Measurements from ENCODE around the gene MARCOL.

MARCOL gene

DNA sequence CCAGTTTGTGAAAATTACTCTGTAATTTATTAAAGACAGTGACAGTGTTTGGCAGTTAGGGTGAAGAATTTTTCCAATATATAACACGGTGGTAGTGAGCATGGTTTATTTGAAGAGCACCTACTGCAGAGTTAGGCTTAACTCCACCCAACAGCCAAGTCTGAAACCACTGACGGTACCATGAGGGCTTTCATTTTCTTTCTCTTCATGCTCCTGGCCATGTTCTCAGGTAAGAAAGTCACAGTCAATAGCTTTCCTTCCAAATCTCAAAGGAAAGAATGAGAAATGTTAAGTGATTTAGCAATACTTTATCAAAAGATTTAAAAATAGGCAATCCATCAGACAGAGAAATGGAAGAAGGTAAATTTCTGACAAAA, at the start of gene MARCOL:
Gene MARCOL, plus strand, starts transcription at position 108 of the 377 bp plus-strand sequence. Its CDS starts 73 bp downstream, at position 181.
- DNase-seq: no peak

GRCh38 chr5:148191010-148191409, 47.3 kb upstream of the MARCOL start:
- DNase-seq: no peak

DNA sequence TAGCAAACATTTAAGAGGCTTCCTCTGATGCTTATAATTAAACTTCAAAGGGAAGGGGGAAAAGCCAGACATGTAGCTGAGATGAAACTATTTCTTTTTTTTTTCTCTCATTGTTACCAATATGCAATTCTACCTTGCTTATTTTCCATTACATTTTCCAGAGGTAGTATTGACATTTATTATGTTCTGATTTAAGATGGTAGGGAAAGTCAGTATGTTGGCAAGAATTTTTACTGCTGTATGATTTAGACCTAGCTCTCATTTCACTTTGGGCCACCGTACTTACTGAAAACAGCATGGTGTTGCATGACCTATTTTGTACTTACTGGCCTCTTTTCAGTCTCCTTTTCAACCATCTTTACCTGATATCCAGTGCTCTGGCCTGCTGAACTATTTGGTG, 45.1 kb upstream of the MARCOL start:
- DNase-seq: no peak

GRCh38 chr5:148201151-148201550, 37.2 kb upstream of the MARCOL start:
- DNase-seq: no peak

GRCh38 chr5:148202531-148203203, 35.7 kb upstream of the MARCOL start, which contains the start of gene SPINK6:
TSS of gene SPINK6 (plus strand) at chr5:148203042. CDS start at chr5:148203097, 55 bp downstream.
- DNase-seq: no peak

- DNase-seq: no peak
These were observed 33.1 kb upstream of the MARCOL start for GRCh38 chr5:148205044-148205806.

DNA sequence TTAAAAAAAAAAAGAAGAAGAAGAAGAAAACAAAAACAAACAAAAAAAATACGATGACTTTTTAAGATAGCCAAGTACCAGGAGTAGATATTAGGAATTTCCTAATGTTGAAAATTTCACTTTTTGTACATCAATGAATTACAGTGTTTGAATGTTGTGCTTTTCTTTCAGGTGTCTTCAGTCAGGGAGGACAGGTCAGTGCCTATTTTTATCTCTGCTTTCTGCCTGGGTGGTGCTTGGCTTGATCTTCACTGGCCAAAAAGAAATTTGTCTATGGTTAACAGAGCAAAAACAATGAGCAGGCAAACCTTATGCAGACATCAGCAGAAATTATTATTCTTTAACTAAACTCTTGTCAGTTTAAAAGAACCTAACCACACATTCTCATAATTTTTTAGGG, 32.5 kb upstream of the MARCOL start:
- no peak for DNase-seq

- DNase-seq: no peak
These were observed 31.7 kb upstream of the MARCOL start for GRCh38 chr5:148206620-148207019.

GRCh38 chr5:148208226-148208625, 30.1 kb upstream of the MARCOL start:
- DNase-seq: no peak

GRCh38 chr5:148209151-148209770, 29.1 kb upstream of the MARCOL start:
- no peak for DNase-seq

DNA sequence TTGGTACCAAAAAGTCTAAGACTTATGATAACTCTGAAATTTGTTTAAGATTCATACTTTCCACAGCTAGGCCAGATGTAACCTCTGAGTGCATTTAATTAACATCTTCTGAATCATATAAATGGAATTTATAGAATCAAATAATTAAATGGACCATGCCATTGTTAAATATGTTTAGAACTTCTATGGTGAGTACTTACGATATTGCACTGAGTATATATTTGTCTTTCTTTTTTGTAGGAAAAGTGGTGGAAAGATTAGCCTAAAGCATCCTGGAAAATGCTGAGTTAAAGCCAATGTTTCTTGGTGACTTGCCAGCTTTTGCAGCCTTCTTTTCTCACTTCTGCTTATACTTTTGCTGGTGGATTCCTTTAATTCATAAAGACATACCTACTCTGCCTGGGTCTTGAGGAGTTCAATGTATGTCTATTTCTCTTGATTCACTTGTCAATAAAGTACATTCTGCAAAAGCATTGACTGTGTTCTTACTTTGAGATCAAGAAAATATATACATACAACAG, 23.6 kb upstream of the MARCOL start:
- DNase-seq: no peak

DNA sequence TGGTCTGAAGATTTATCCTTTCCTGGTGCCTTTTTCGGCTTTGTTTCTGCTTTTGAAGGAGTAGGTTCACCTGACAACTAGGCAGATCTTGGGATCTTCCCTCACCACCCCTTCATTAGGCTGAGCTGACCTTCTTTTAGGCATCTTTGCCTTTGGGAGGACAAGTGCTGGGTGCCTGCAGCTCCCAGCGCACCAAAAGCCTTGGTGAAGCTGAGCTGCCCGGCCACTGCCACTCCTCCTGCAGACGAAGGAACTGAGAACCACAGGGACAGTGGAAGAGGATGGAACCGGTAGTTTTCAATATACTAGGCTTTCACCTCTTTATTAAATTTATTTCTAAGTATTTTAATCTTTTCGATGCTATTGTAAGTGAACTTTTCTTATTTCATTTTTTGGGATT, 16.8 kb upstream of the MARCOL start:
- DNase-seq: no peak

GRCh38 chr5:148224117-148224742, 14.1 kb upstream of the MARCOL start:
- DNase-seq: no peak

DNA sequence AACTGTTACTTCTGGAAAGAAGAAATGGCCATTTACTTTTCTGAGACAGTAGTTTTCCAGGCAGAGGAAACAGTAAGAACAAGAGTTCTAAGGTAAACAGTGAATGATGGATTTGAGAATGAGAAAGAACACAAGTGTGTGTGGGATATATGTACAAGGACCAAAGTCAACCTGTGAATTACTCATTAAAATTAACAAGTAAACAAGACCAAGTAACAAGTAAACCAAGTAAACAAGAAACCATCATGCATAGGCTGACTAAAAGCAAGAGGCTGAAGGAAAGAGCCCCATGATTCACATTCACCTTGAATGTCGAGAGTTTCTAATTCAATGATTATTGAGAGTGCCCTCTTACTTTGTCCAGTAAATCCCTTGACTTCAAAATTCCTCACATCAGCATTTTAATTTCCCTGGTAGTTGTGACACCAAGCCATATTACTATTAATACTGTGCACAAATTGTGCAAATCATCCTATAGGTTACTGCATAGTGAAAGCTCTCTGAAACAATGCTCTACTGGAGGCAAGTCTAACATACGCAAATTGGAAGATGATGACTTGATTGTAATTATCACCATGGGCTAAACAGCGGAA, 9.8 kb upstream of the MARCOL start:
- no peak for DNase-seq

DNA sequence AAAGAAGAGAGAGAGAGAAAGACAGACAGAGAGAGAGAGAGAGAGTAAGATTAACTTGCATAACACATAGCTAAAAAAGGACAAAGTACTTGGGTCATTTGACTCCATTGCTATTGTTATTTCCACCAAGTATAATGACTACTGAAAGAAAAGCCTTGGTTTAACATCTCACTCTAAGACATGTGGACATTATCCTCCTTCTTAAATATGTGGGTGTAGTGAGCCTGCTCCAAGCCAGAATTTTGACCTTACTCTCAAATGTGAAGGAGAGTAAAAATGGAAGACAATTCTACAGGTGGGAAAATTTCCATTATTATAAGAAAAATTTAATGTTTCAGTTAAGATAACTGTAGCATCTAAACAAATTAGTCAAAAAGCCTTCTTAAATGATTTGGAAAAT, 8.5 kb upstream of the MARCOL start:
- DNase-seq: no peak

DNA sequence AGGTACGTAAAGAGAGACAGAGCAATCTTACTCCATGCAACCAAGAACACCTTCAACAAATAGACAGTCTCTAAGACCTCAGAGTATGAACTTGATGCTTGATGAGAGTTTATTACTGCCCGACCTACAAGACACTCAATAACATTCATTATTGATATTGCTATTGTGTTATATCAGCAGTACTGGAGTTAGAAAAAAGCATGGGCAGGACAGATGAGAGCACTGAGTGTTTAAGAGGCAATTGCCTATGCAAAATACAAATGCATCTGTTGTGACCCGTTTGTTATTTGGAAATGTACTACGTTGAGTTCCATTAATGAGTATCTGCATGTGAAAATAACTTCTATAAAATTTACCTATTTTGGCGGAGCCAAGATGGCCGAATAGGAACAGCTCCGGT, 8.1 kb upstream of the MARCOL start:
- DNase-seq: no peak

- no peak for DNase-seq
These were observed 424 bp upstream of the MARCOL start for GRCh38 chr5:148237785-148238417.

GRCh38 chr5:148248894-148249293, 10.6 kb downstream of the MARCOL start:
- DNase-seq: no peak

- DNase-seq: no peak
These were observed 17.1 kb downstream of the MARCOL start for GRCh38 chr5:148255456-148255855.

DNA sequence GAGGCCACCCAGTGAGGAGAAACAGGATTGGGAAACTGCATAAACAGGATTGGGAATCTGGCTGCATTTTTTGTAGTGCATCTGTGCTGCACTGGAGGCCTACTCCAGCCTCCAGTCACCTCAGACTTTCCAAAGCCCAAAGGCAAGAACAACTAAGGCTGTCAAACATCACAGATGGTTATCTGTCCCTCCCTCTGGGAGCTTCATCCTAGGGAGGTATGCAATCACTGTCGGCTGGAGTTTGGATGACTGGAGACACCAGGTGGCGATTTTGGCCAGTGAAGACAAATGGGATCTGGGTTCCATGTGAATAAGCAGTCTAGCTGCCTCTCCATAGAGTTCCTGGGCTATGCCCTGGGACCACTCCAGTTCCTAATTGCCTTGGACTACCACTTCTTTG, 21.0 kb downstream of the MARCOL start:
- no peak for DNase-seq

DNA sequence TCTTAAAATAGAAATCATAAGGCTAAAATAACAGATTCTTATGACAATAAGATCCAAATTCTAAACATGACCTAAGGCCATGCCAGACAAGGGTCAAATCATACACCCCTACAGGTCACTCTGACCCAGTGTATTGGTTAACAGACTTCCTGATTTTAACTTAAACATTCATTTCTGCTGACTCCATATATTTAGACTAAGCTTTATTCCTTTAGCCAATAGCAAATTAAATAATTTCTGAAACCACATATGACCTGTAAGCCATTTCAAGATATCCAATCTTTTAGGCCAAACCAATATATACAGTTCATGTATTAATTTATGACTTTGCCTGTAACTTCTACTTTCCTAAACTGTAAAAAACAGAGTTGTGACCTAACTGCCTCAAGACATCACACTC, 22.9 kb downstream of the MARCOL start:
- DNase-seq: no peak

DNA sequence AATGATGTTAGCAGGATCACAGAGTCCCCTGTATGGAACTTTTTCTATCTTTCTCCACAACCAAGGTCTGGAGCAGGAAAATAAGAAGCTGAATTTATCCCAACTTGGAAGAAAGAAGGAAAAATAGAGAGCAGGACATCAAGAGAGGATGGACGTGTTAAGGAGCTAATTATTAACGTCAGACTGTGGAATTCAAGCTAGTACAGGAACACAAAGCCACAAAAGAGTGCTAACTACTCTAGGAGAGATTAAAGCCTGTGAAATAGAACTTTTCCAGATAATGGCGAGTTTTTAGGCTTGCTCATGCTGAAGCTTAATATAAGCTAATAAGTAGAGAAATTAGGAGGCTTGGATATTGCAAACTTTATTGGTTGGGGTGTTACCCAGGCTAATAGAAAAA, 29.6 kb downstream of the MARCOL start:
- DNase-seq: no peak
